Epithelial cell of proximal tubule (primary cell): Measurements from ENCODE around the gene PRKAR2A. TPM values are rescaled to one million over a fixed set of nuclear protein-coding genes. Genes with fewer than 3 reads are reported as not detected.
"Not testable (repeated sequence)": the region's sequence is repeated elsewhere in the genome, so short reads cannot be mapped to it uniquely, and the experiment has no call there.

ENCODE experiments used
- DNase-seq: peaks from one replicate; pipeline ENCODE4 v3.0.0-alpha.2; 2011; ENCODE audit warnings: low read depth
- H3K4me3 ChIP-seq: 2 replicates; pipeline ENCODE4 v1.5.1; 2011; ENCODE audit warnings: low read depth, mild to moderate bottlenecking, low read length
- CTCF ChIP-seq: conservative IDR thresholded peaks from 2 replicates; pipeline ENCODE4 v1.5.1; 2012; ENCODE audit warnings: low read depth, mild to moderate bottlenecking, low read length
- total RNA-seq: library from RNA; depleted of rRNA; stranded (reverse); fragments of >200 nt; gene quantifications from 2 replicates; pipeline ENCODE4 v1.2.3, GENCODE V29; 2015

Gene PRKAR2A
- total RNA-seq, 1 donor from 2014 or later, result 23.5 TPM

GRCh38 chr3:48756640-48757039 lies 91.0 kb downstream of the PRKAR2A start:
- DNase-seq, result no peak
- TF ChIP-seq CTCF, result no peak

GRCh38 chr3:48750856-48751255 lies 96.8 kb downstream of the PRKAR2A start:
- no peak for TF ChIP-seq CTCF
- no peak for DNase-seq
- no peak overlapping the region for H3K4me3 ChIP-seq

More at GRCh38 chr3:48756640-48757039, 91.0 kb downstream of the PRKAR2A start:
- no peak overlapping the region for H3K4me3 ChIP-seq

GRCh38 chr3:48748754-48749153 lies 98.9 kb downstream of the PRKAR2A start:
- no peak for TF ChIP-seq CTCF
- DNase-seq, result no peak
- H3K4me3 ChIP-seq, result no peak overlapping the region

GRCh38 chr3:48747706-48748105 lies 100.0 kb downstream of the PRKAR2A start:
- no peak for DNase-seq
- no peak for TF ChIP-seq CTCF
- H3K4me3 ChIP-seq, result no peak overlapping the region

- H3K4me3 ChIP-seq, result no peak overlapping the region
- DNase-seq, result no peak
- no peak for TF ChIP-seq CTCF
Observed at GRCh38 chr3:48747015-48747615, 100.6 kb downstream of the PRKAR2A start.

GRCh38 chr3:48743773-48744172 lies 103.9 kb downstream of the PRKAR2A start:
- DNase-seq, result no peak
- TF ChIP-seq CTCF, result no peak
- H3K4me3 ChIP-seq, result no peak overlapping the region

- H3K4me3 ChIP-seq, DNase-seq: not testable (repeated sequence)
Observed at GRCh38 chr3:48741226-48741625, 106.4 kb downstream of the PRKAR2A start.
